AG04450 (cell line): ENCODE results near the gene WRAP73. TPM values are rescaled to one million over a fixed set of nuclear protein-coding genes. Genes with fewer than 3 reads are reported as not detected.

Source experiments
- CTCF ChIA-PET: fragments of 300-600, 350-600 bp; formaldehyde crosslinking; extraction: SDS; loops from one replicate; lab custom pipeline; 2022; ENCODE audit warnings: antibody characterized with exemption, inconsistent platforms; lab: Charles Lee
- POLR2A ChIA-PET: fragments of 350-600 bp; formaldehyde crosslinking; extraction: SDS; loops from one replicate; lab custom pipeline; 2021; ENCODE audit warnings: antibody characterized with exemption, inconsistent platforms; lab: Yijun Ruan, JAX
- DNase-seq: peaks from one replicate; pipeline ENCODE4 v3.0.0-alpha.2; 2011; ENCODE audit warnings: low read depth, low spot score
- H3K27ac ChIP-seq: one replicate; pipeline ENCODE4 v1.5.1; 2012; ENCODE audit warnings: low read depth, low read length, control low read depth
- H3K27me3 ChIP-seq: one replicate; pipeline ENCODE4 v1.6.0; 2012; ENCODE audit warnings: low read length; ENCODE audit not compliant: control insufficient read depth, insufficient read depth
- H3K4me3 ChIP-seq: 2 replicates; pipeline ENCODE4 v1.5.1; 2011; ENCODE audit warnings: mild to moderate bottlenecking, low read depth, low read length, control low read depth
- H3K9me3 ChIP-seq: 2 replicates; pipeline ENCODE4 v1.5.1; 2012; ENCODE audit warnings: low read length; ENCODE audit not compliant: control insufficient read depth, insufficient read depth
- CTCF ChIP-seq: IDR thresholded peaks from 2 replicates; pipeline ENCODE4 v1.5.1; 2011; ENCODE audit warnings: low read depth, low read length, control low read depth, inconsistent platforms
- polyA plus RNA-seq: library from polyadenylated mRNA; depleted of rRNA; stranded (reverse); fragments of >200 nt; gene quantifications from 2 replicates; pipeline ENCODE4 v1.2.3, GENCODE V29; 2011

WRAP73 gene
- polyA plus RNA-seq, 1 experiment = 14.1 TPM

- Histone ChIP-seq H3K4me3 (no peak overlapping the region), H3K27me3 (peaks cover 27% of the 10 kb centered on the region), H3K27ac (no peak overlapping the region), H3K9me3 (no peaks in the 10 kb centered on the region; the same call in 1 of the 2 replicates)
- ChIA-PET POLR2A (no interaction called here), CTCF (no interaction called here)
- TF ChIP-seq CTCF = no peak
- no peak for DNase-seq
Observed at GRCh38 chr1:3598051-3598491, 51.8 kb downstream of the WRAP73 start.

- ChIA-PET CTCF (no interaction called here), POLR2A (no interaction called here)
- Histone ChIP-seq H3K27ac (no peak overlapping the region), H3K27me3 (peaks cover 27% of the 10 kb centered on the region), H3K9me3 (no peaks in the 10 kb centered on the region; the same call in 1 of the 2 replicates), H3K4me3 (no peak overlapping the region)
- no peak for DNase-seq
- TF ChIP-seq CTCF = no peak
Observed at GRCh38 chr1:3597599-3597964, 52.3 kb downstream of the WRAP73 start.

GRCh38 chr1:3596663-3597598 is 53.0 kb downstream of the WRAP73 start:
- no peak overlapping the region for H3K27ac ChIP-seq
- H3K4me3 ChIP-seq = no peak overlapping the region
- CTCF ChIA-PET = no interaction called here
- no peaks in the 10 kb centered on the region; the same call in 1 of the 2 replicates for H3K9me3 ChIP-seq
- H3K27me3 ChIP-seq = peaks cover 27% of the 10 kb centered on the region
- DNase-seq = no peak
- POLR2A ChIA-PET = no interaction called here
- no peak for TF ChIP-seq CTCF

GRCh38 chr1:3595949-3596348 is 54.0 kb downstream of the WRAP73 start:
- Histone ChIP-seq H3K9me3 (no peaks in the 10 kb centered on the region; the same call in 1 of the 2 replicates), H3K27ac (no peak overlapping the region), H3K4me3 (no peak overlapping the region), H3K27me3 (peaks cover 27% of the 10 kb centered on the region)
- DNase-seq = no peak
- CTCF ChIA-PET = no interaction called here
- TF ChIP-seq CTCF = no peak
- POLR2A ChIA-PET = no interaction called here

- Histone ChIP-seq H3K4me3 (no peak overlapping the region), H3K9me3 (no peaks in the 10 kb centered on the region; the same call in 1 of the 2 replicates), H3K27ac (no peak overlapping the region), H3K27me3 (peaks cover 22% of the 10 kb centered on the region)
- TF ChIP-seq CTCF = no peak
- ChIA-PET POLR2A (no interaction called here), CTCF (interaction anchor here (1.4 kb wide), 1 partner anchor 20 kb away, joined by 3 read pairs; no protein-coding TSS in a partner anchor)
- DNase-seq = no peak
Observed at GRCh38 chr1:3594706-3595377, 55.1 kb downstream of the WRAP73 start.
